ENCODE results near the gene ADD3. TPM values are rescaled to one million over a fixed set of nuclear protein-coding genes. Genes with fewer than 3 reads are reported as not detected.

The ADD3 gene
- total and polyA plus RNA-seq, 2 experiments from 2014 or later, result 83.2 to 216 TPM

- peaks cover 98% of the 10 kb centered on the region for H3K79me2 ChIP-seq
- no peak overlapping the region for H2AFZ ChIP-seq
- no peak for TF ChIP-seq CTCF (IDR thresholded peaks at IDR 0.05; ENCODE audit: poor library complexity)
- TF ChIP-seq EZH2 (IDR thresholded peaks at IDR 0.05; ENCODE audit: borderline replicate concordance), result no peak
- TF ChIP-seq EZH2phosphoT487 (IDR thresholded peaks at IDR 0.05; ENCODE audit: low read depth, severe bottlenecking, unreplicated experiment), result no peak
- no peak overlapping the region for H3K27ac ChIP-seq
- no peak for DNase-seq (ENCODE audit: low spot score)
- H4K20me1 ChIP-seq (ENCODE audit: insufficient read depth, poor library complexity, severe bottlenecking), result peaks cover 3% of the 10 kb centered on the region
- H3K4me1 ChIP-seq (ENCODE audit: insufficient read depth), result no peaks in the 10 kb centered on the region
- WGBS (ENCODE audit: low lambda C conversion rate, missing lambda C conversion rate), result 94% methylated on average over 2 of the region's 2 CpGs
- no peaks in the 10 kb centered on the region for H3K9me3 ChIP-seq (ENCODE audit: low read depth)
- no peaks in the 10 kb centered on the region for H3K9me2 ChIP-seq (replicated peaks; ENCODE audit: insufficient read depth)
- H3K4me3 ChIP-seq, result no peak overlapping the region
- H3K36me3 ChIP-seq (replicated peaks; ENCODE audit: insufficient read depth, low read depth), result no peaks in the 10 kb centered on the region
- H3K27me3 ChIP-seq, result no peaks in the 10 kb centered on the region
- no peak overlapping the region for H3K4me2 ChIP-seq
These were observed 87.0 kb downstream of the ADD3 start for GRCh38 chr10:110094786-110095185.

GRCh38 chr10:110101464-110102144, 93.8 kb downstream of the ADD3 start:
- no peak overlapping the region for H3K4me3 ChIP-seq
- peaks cover 6% of the 10 kb centered on the region for H4K20me1 ChIP-seq (ENCODE audit: insufficient read depth, poor library complexity, severe bottlenecking)
- H2AFZ ChIP-seq, result no peak overlapping the region
- no peak for DNase-seq (ENCODE audit: low spot score)
- no peaks in the 10 kb centered on the region for H3K4me1 ChIP-seq (ENCODE audit: insufficient read depth)
- TF ChIP-seq CTCF (IDR thresholded peaks at IDR 0.05; ENCODE audit: poor library complexity), result no peak
- no peak for TF ChIP-seq EZH2phosphoT487 (IDR thresholded peaks at IDR 0.05; ENCODE audit: low read depth, severe bottlenecking, unreplicated experiment)
- no peak for TF ChIP-seq EZH2 (IDR thresholded peaks at IDR 0.05; ENCODE audit: borderline replicate concordance)
- H3K27me3 ChIP-seq, result no peaks in the 10 kb centered on the region
- peaks cover 69% of the 10 kb centered on the region for H3K79me2 ChIP-seq
- H3K4me2 ChIP-seq, result no peak overlapping the region
- no peaks in the 10 kb centered on the region for H3K36me3 ChIP-seq (replicated peaks; ENCODE audit: insufficient read depth, low read depth)
- WGBS (ENCODE audit: low lambda C conversion rate, missing lambda C conversion rate), result 89% methylated on average over 2 of the region's 2 CpGs
- H3K27ac ChIP-seq, result no peak overlapping the region
- no peaks in the 10 kb centered on the region for H3K9me2 ChIP-seq (replicated peaks; ENCODE audit: insufficient read depth)
- H3K9me3 ChIP-seq (ENCODE audit: low read depth), result no peaks in the 10 kb centered on the region

GRCh38 chr10:110103921-110104461, 96.2 kb downstream of the ADD3 start:
- H3K4me3 ChIP-seq, result no peak overlapping the region
- no peak overlapping the region for H2AFZ ChIP-seq
- TF ChIP-seq CTCF (IDR thresholded peaks at IDR 0.05; ENCODE audit: poor library complexity), result no peak
- no peak for TF ChIP-seq EZH2 (IDR thresholded peaks at IDR 0.05; ENCODE audit: borderline replicate concordance)
- no peak for TF ChIP-seq EZH2phosphoT487 (IDR thresholded peaks at IDR 0.05; ENCODE audit: low read depth, severe bottlenecking, unreplicated experiment)
- H3K9me3 ChIP-seq (ENCODE audit: low read depth), result no peaks in the 10 kb centered on the region
- no peaks in the 10 kb centered on the region for H3K36me3 ChIP-seq (replicated peaks; ENCODE audit: insufficient read depth, low read depth)
- H3K4me1 ChIP-seq (ENCODE audit: insufficient read depth), result no peaks in the 10 kb centered on the region
- peaks cover 65% of the 10 kb centered on the region for H3K79me2 ChIP-seq
- DNase-seq (ENCODE audit: low spot score), result no peak
- H3K27ac ChIP-seq, result no peak overlapping the region
- H3K27me3 ChIP-seq, result no peaks in the 10 kb centered on the region
- no peaks in the 10 kb centered on the region for H3K9me2 ChIP-seq (replicated peaks; ENCODE audit: insufficient read depth)
- H4K20me1 ChIP-seq (ENCODE audit: insufficient read depth, poor library complexity, severe bottlenecking), result peaks cover 6% of the 10 kb centered on the region
- no peak overlapping the region for H3K4me2 ChIP-seq

Data from hepatocyte (in vitro differentiated cells).